Measurements from ENCODE around the gene NDUFB3. TPM values are rescaled to one million over a fixed set of nuclear protein-coding genes. Genes with fewer than 3 reads are reported as not detected.

The NDUFB3 gene
- total and polyA plus RNA-seq, 2 donors (not counting 3 experiments of a cell fraction or from before 2014, with no cell fraction given), result 65.6 to 96.7 TPM

DNA sequence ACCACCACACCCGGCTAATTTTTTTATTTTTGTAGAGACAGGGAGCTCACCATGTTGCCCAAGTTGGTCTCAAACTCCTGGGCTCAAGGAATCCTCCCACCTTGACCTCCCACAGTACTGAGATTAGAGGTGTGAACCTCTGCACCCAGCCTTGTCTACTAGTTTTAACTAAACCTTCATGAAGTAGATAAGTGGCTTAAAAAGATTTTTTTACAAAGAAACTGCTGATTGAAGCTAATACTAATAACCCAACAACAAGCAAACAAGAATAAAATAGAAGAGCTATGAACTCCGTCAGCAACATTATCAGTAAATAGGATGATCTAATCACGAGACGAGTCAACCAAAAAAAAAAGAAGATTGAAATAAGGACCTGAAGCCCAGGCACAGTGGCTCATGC is 18.8 kb downstream of the NDUFB3 start:
- Histone ChIP-seq H3K9ac (replicated peaks; ENCODE audit: extremely low read depth, insufficient read depth, low read length) (no peak overlapping the region), H3K4me1 (ENCODE audit: control insufficient read depth, extremely low read depth, insufficient read depth, low read length) (no peaks in the 10 kb centered on the region), H3K27me3 (ENCODE audit: control insufficient read depth in 2 of 2, insufficient read depth in 2 of 2, low read length in 2 of 2) (no peaks in the 10 kb centered on the region), H3K27ac (ENCODE audit: insufficient read depth, low read depth, low read length) (no peak overlapping the region), H3K9me1 (replicated peaks; ENCODE audit: control insufficient read depth, extremely low read depth, insufficient read depth, low read length) (no peaks in the 10 kb centered on the region), H3K79me2 (ENCODE audit: control insufficient read depth, insufficient read depth, low read length) (no peaks in the 10 kb centered on the region), H3K4me2 (ENCODE audit: insufficient read depth, low read length) (no peak overlapping the region), H3K4me3 (replicated peaks in 1 of 3; ENCODE audit: insufficient read depth in 1 of 3, low read depth in 1 of 3, low read length in 3 of 3) (no peak overlapping the region), H3K9me3 (replicated peaks; ENCODE audit: control insufficient read depth, insufficient read depth, low read length) (no peaks in the 10 kb centered on the region), H4K20me1 (replicated peaks; ENCODE audit: control insufficient read depth, extremely low read depth, insufficient read depth, low read length) (no peaks in the 10 kb centered on the region), H2AFZ (ENCODE audit: low read depth, low read length) (no peak overlapping the region), H3K36me3 (ENCODE audit: control insufficient read depth in 2 of 2, extremely low read depth in 1 of 2, insufficient read depth in 2 of 2, low read length in 2 of 2) (peaks cover 0 to 2% of the 10 kb centered on the region in 2 experiments)
- ChIA-PET POLR2A (no interaction called here), CTCF (no interaction called here)
- dilution Hi-C loops (cut with MboI; ENCODE audit: extremely low pct_ligation_motif_present, low sequenced_read_pairs), result no loop called here
- BruUV-seq (replicated peaks), result no TSS peak
- no peak for TF ChIP-seq POLR2AphosphoS5 (IDR thresholded peaks at IDR 0.05; ENCODE audit: insufficient read depth, low read depth, low read length)
- TF ChIP-seq, protein P1, sequence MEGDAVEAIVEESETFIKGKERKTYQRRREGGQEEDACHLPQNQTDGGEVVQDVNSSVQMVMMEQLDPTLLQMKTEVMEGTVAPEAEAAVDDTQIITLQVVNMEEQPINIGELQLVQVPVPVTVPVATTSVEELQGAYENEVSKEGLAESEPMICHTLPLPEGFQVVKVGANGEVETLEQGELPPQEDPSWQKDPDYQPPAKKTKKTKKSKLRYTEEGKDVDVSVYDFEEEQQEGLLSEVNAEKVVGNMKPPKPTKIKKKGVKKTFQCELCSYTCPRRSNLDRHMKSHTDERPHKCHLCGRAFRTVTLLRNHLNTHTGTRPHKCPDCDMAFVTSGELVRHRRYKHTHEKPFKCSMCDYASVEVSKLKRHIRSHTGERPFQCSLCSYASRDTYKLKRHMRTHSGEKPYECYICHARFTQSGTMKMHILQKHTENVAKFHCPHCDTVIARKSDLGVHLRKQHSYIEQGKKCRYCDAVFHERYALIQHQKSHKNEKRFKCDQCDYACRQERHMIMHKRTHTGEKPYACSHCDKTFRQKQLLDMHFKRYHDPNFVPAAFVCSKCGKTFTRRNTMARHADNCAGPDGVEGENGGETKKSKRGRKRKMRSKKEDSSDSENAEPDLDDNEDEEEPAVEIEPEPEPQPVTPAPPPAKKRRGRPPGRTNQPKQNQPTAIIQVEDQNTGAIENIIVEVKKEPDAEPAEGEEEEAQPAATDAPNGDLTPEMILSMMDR (IDR thresholded peaks at IDR 0.05; ENCODE audit: extremely low read depth in 1 of 2, insufficient read depth in 1 of 2, low read depth in 1 of 2, low read length in 2 of 2), result no peak
- TF ChIP-seq, protein P2, sequence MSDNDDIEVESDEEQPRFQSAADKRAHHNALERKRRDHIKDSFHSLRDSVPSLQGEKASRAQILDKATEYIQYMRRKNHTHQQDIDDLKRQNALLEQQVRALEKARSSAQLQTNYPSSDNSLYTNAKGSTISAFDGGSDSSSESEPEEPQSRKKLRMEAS (IDR thresholded peaks at IDR 0.05; ENCODE audit: insufficient read depth, insufficient read length), result no peak
- TF ChIP-seq JUN (IDR thresholded peaks at IDR 0.05; ENCODE audit: borderline replicate concordance, insufficient read depth, insufficient read length, low read depth), result no peak
- no peak for TF ChIP-seq GATA2 (IDR thresholded peaks at IDR 0.05; ENCODE audit: insufficient read depth, insufficient read length, low read depth, low read length)
- TF ChIP-seq POLR2A (IDR thresholded peaks at IDR 0.05; ENCODE audit: low read depth, low read length), result no peak
- no peak for TF ChIP-seq MYC (IDR thresholded peaks at IDR 0.05; ENCODE audit: low read depth, low read length)
- TF ChIP-seq EZH2 (IDR thresholded peaks at IDR 0.05; ENCODE audit: borderline replicate concordance, low read depth, low read length, severe bottlenecking), result no peak
- no peak for TF ChIP-seq FOS (IDR thresholded peaks at IDR 0.05; ENCODE audit: borderline replicate concordance, insufficient read depth, low read length)
- intact Hi-C loops (cut with micrococcal nuclease), result no loop called here
- DNase-seq (ENCODE audit: low read depth, low spot score), result no peak
- no peak for FAIRE-seq
